ENCODE data around the gene HS3ST4.

GRCh38 chr16:25950586-25951281 lies 259.0 kb downstream of the HS3ST4 start:
- TF ChIP-seq CTCF (IDR thresholded peaks at IDR 0.05) (no peak), POLR2A (IDR thresholded peaks at IDR 0.05) (no peak)
